H1 (cell line): ENCODE data around the gene AGBL4. TPM values are rescaled to one million over a fixed set of nuclear protein-coding genes. Genes with fewer than 3 reads are reported as not detected.

Experiments used
- CTCF ChIA-PET: fragments of 300-600 bp; sonication (Branson Sonifier 250); formaldehyde crosslinking; loops from one replicate; lab custom pipeline; 2021; ENCODE audit not compliant: partially characterized antibody; lab: Charles Lee
- POLR2A ChIA-PET: fragments of 300-600 bp; sonication (Branson Sonifier 250); formaldehyde crosslinking; loops from one replicate; lab custom pipeline; 2021; ENCODE audit warnings: inconsistent platforms; ENCODE audit not compliant: partially characterized antibody; lab: Charles Lee
- DNase-seq, 2 experiments: peaks; one replicate each; pipeline versions ENCODE4 v3.0.0 to v3.0.0-alpha.2; 2010 to 2022; ENCODE audit warnings: low spot score in 2 of 2, low read depth in 1 of 2, mixed read lengths in 1 of 2
- FAIRE-seq: peaks from 2 replicates; lab custom pipeline; 2011; peaks lifted over from hg19 to GRCh38; lab: Jason Lieb, UNC
- H2AFZ ChIP-seq: 2 replicates; pipeline ENCODE4 v1.8.1; 2012; ENCODE audit warnings: low read length, inconsistent platforms
- H2AK5ac ChIP-seq: 2 replicates; pipeline ENCODE4 v1.6.1; 2013; ENCODE audit warnings: low read depth, low read length
- H2BK120ac ChIP-seq: replicated peaks from 2 replicates; pipeline ENCODE3; 2013; ENCODE audit warnings: low read depth, low read length, inconsistent platforms
- H2BK12ac ChIP-seq: 2 replicates; pipeline ENCODE4 v1.6.1; 2013; ENCODE audit warnings: low read depth, low read length
- H2BK15ac ChIP-seq: 2 replicates; pipeline ENCODE4 v1.6.1; 2013; ENCODE audit warnings: low read length
- H2BK20ac ChIP-seq: 2 replicates; pipeline ENCODE4 v1.6.1; 2013; ENCODE audit warnings: low read length
- H2BK5ac ChIP-seq: 2 replicates; pipeline ENCODE4 v1.6.1; 2013; ENCODE audit warnings: low read depth, low read length
- H3K14ac ChIP-seq: 2 replicates; pipeline ENCODE4 v1.6.1; 2013; ENCODE audit warnings: inconsistent platforms; ENCODE audit not compliant: insufficient read length
- H3K18ac ChIP-seq: 2 replicates; pipeline ENCODE4 v1.6.1; 2013; ENCODE audit warnings: low read length; ENCODE audit errors: extremely low read depth
- H3K23ac ChIP-seq: 2 replicates; pipeline ENCODE4 v1.6.1; 2013; ENCODE audit warnings: inconsistent platforms; ENCODE audit not compliant: insufficient read length
- H3K23me2 ChIP-seq: 2 replicates; pipeline ENCODE4 v1.6.1; 2013; ENCODE audit warnings: low read depth, low read length
- H3K27ac ChIP-seq: 2 replicates; pipeline ENCODE4 v1.6.1; 2011; ENCODE audit warnings: low read depth, low read length, inconsistent platforms
- H3K27me3 ChIP-seq, 4 experiments: replicated peaks in 1 of 4; 1 replicate in 1 of 4; 2 replicates in 3 of 4; pipeline versions ENCODE4 v1.6.1 to v1.8.1; 2011 to 2013; ENCODE audit warnings: low read length in 3 of 4, mild to moderate bottlenecking in 3 of 4, inconsistent platforms in 2 of 4, mixed read lengths in 2 of 4, moderate library complexity in 1 of 4; ENCODE audit not compliant: control insufficient read depth in 3 of 4, insufficient read depth in 3 of 4; ENCODE audit errors: extremely low read depth in 1 of 4
- H3K36me3 ChIP-seq, 4 experiments: 2 replicates each; pipeline versions ENCODE4 v1.6.1 to v1.8.1; 2011 to 2013; ENCODE audit warnings: mild to moderate bottlenecking in 4 of 4, low read length in 3 of 4, moderate library complexity in 2 of 4, control low read depth in 1 of 4, inconsistent platforms in 1 of 4; ENCODE audit not compliant: insufficient read depth in 4 of 4, control insufficient read depth in 2 of 4
- H3K4ac ChIP-seq: replicated peaks from 2 replicates; pipeline ENCODE3; 2013; ENCODE audit warnings: low read length, low read depth, mixed read lengths, inconsistent platforms; ENCODE audit not compliant: insufficient read length
- H3K4me1 ChIP-seq, 4 experiments: replicated peaks in 1 of 4; 1 replicate in 1 of 4; 2 replicates in 3 of 4; pipeline versions ENCODE4 v1.6.1 to v1.8.1; 2011 to 2013; ENCODE audit warnings: low read length in 3 of 4, inconsistent platforms in 2 of 4, mixed read lengths in 1 of 4; ENCODE audit not compliant: insufficient read depth in 4 of 4, control insufficient read depth in 3 of 4
- H3K4me2 ChIP-seq, 2 experiments: 2 replicates each; pipeline versions ENCODE4 v1.6.1 to v1.8.1; 2011 to 2013; ENCODE audit warnings: low read depth in 2 of 2, low read length in 2 of 2, control low read depth in 1 of 2, inconsistent platforms in 1 of 2, mild to moderate bottlenecking in 1 of 2; ENCODE audit not compliant: insufficient read depth in 1 of 2
- H3K4me3 ChIP-seq, 4 experiments: fragments of 200-600, 300-600 bp in 1 of 4; sonication (generic), shearing (Covaris generic), sonication (Bioruptor Twin) in 1 of 4; 2 replicates each; pipeline versions ENCODE4 v1.5.1 to v1.8.1; 2011 to 2016; ENCODE audit warnings: low read length in 4 of 4, low read depth in 3 of 4, control low read depth in 2 of 4, inconsistent platforms in 2 of 4, mild to moderate bottlenecking in 2 of 4, mixed read lengths in 1 of 4, moderate library complexity in 1 of 4; ENCODE audit not compliant: insufficient read depth in 2 of 4; ENCODE audit errors: extremely low read depth in 1 of 4
- H3K56ac ChIP-seq: replicated peaks from 2 replicates; pipeline ENCODE3; 2013; ENCODE audit warnings: low read depth, mild to moderate bottlenecking, mixed read lengths, low read length, inconsistent platforms; ENCODE audit not compliant: insufficient read length
- H3K79me1 ChIP-seq: 2 replicates; pipeline ENCODE4 v1.6.1; 2013; ENCODE audit warnings: low read depth, low read length, control low read depth
- H3K79me2 ChIP-seq, 2 experiments: 2 replicates each; pipeline versions ENCODE4 v1.6.1 to v1.8.1; 2012 to 2013; ENCODE audit warnings: low read length in 2 of 2, mild to moderate bottlenecking in 2 of 2, inconsistent platforms in 1 of 2; ENCODE audit not compliant: insufficient read depth in 2 of 2, control insufficient read depth in 1 of 2
- H3K9ac ChIP-seq, 4 experiments: replicated peaks in 1 of 4; 1 replicate in 1 of 4; 2 replicates in 3 of 4; pipeline versions ENCODE4 v1.6.1 to v1.8.1; 2011 to 2013; ENCODE audit warnings: low read depth in 3 of 4, low read length in 3 of 4, control low read depth in 2 of 4, mild to moderate bottlenecking in 2 of 4, moderate library complexity in 2 of 4, inconsistent platforms in 1 of 4; ENCODE audit errors: extremely low read depth in 1 of 4
- H3K9me3 ChIP-seq, 2 experiments: 2 replicates each; pipeline versions ENCODE4 v1.6.1 to v1.8.1; 2012 to 2013; ENCODE audit warnings: mild to moderate bottlenecking in 2 of 2, moderate library complexity in 2 of 2, control low read depth in 1 of 2, inconsistent platforms in 1 of 2, low read depth in 1 of 2, low read length in 1 of 2, mixed read lengths in 1 of 2; ENCODE audit not compliant: insufficient read depth in 2 of 2
- H4K20me1 ChIP-seq, 2 experiments: replicated peaks in 1 of 2; 2 replicates each; pipeline versions ENCODE3 to v1.8.1; 2011 to 2013; ENCODE audit warnings: inconsistent platforms in 2 of 2, low read length in 2 of 2, mild to moderate bottlenecking in 1 of 2; ENCODE audit not compliant: insufficient read depth in 2 of 2, control insufficient read depth in 1 of 2
- H4K5ac ChIP-seq: 2 replicates; pipeline ENCODE4 v1.6.1; 2013; ENCODE audit warnings: low read length, low read depth, mixed read lengths, inconsistent platforms; ENCODE audit not compliant: insufficient read length
- H4K8ac ChIP-seq: 2 replicates; pipeline ENCODE4 v1.8.0; 2013; ENCODE audit warnings: mild to moderate bottlenecking, moderate library complexity, low read length, inconsistent platforms; ENCODE audit not compliant: insufficient read depth; ENCODE audit errors: extremely low read depth
- H4K91ac ChIP-seq: replicated peaks from 2 replicates; pipeline ENCODE3; 2013; ENCODE audit warnings: low read length, mixed read lengths, inconsistent platforms; ENCODE audit not compliant: insufficient read length
- ASH2L ChIP-seq: fragments of 200-600, 300-600 bp; sonication (generic); IDR thresholded peaks from one replicate; pipeline ENCODE4 v1.7.1; 2017; ENCODE audit warnings: low read length
- KDM5A ChIP-seq: fragments of 200-600 bp; IDR thresholded peaks from 2 replicates; pipeline ENCODE4 v1.7.1; 2012; ENCODE audit warnings: mild to moderate bottlenecking, low read length, inconsistent platforms, mixed read lengths
- TAF1 ChIP-seq: IDR thresholded peaks from 2 replicates; pipeline ENCODE4 v1.6.1; 2011; ENCODE audit warnings: mild to moderate bottlenecking, low read depth, low read length
- WGBS, 2 experiments: shearing (Covaris generic) in 1 of 2; methylation state at CpG; one replicate each; pipeline versions ENCODE4 v1.1.6 to v1.1.7; 2013 to 2015; ENCODE audit warnings: low lambda C conversion rate in 2 of 2, mixed read lengths in 2 of 2, inconsistent platforms in 1 of 2, low coverage in 1 of 2, missing lambda C conversion rate in 1 of 2; ENCODE audit not compliant: insufficient replicate concordance in 2 of 2, insufficient coverage in 1 of 2, insufficient read length in 1 of 2; ENCODE audit errors: extremely low coverage in 1 of 2, missing lambda C conversion rate in 1 of 2; 5-methylcytosine and 5-hydroxymethylcytosine counted together
- polyA plus RNA-seq, 7 experiments: library from polyadenylated mRNA; depleted of rRNA in 3 of 7; stranded (reverse) in 5 of 7; unstranded in 2 of 7; fragments of >200 nt in 5 of 7; fragments of 200-250 nt in 2 of 7; gene quantifications; 1 replicate in 5 of 7; 2 replicates in 1 of 7; 4 replicates in 1 of 7; pipeline versions ENCODE4 v1.2.1 to v1.2.3, GENCODE V29; 2011 to 2013; ENCODE audit warnings: missing spikeins in 2 of 7, mixed read lengths in 2 of 7
- total RNA-seq: library from RNA; stranded (reverse); fragmentation: NEBNext Ultra II Directional; extraction: Animal tissue kit (Norgen Biotek cat#: 25700); gene quantifications from 2 replicates; pipeline ENCODE4 v1.2.1, GENCODE V29; 2021

The AGBL4 gene
- total and polyA plus RNA-seq, 2 of the 8 experiments (the other 6 are each of a cell fraction or from before 2014, with no cell fraction given) = 0.41 to 0.45 TPM

DNA sequence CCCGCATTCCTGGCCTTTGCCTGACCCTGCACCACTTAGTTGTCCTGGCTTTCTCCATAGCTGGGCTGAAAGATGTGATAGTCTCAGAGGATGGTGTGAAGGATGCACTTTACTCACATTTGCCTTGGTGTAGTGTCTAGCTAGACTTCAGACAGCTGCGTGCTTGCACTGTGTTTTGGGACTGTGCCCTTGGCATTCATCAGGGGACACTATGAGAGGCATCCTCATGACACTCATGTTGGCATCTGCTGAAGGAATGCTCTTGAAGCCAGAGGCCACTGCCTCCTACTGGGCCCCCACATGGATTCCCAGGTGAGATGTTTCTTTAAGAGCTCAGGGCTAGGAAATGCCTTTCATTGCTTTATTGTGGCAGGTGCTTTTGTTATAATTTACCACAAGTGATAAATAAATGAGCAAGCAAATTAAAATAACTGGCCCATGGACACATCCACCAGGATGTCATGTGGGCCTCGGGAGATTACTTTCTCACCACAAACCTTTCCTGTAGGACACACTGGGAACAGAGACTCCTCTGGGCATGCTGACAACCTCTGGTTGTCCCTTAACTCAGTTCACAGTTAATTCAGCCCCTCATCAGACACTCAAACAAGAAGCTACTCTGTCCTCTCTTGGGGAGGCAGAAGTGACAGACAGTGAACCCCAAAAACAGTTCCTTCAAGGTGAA, 1452.3 kb downstream of the AGBL4 start:
- peaks cover 0 to 4% (median 0%) of the 10 kb centered on the region in 4 experiments; a peak in 1 of 7 replicates for H3K4me1 ChIP-seq
- FAIRE-seq = no peak
- H4K8ac ChIP-seq = no peak overlapping the region
- H2BK15ac ChIP-seq = no peak overlapping the region
- ChIA-PET CTCF (interaction anchor here (0.9 to 5.2 kb wide), 26 partner anchors 8 to 1780 kb away, joined by 3 to 91 read pairs (median 7); no protein-coding TSS in a partner anchor), POLR2A (no interaction called here)
- H2BK20ac ChIP-seq = no peak overlapping the region
- 91% methylated on average over 3 of the region's 3 CpGs; no CpG with 5 or more reads in 1 of the 2 experiments for WGBS, 2 experiments
- H4K20me1 ChIP-seq = no peaks in the 10 kb centered on the region
- H3K23ac ChIP-seq = no peak overlapping the region
- H3K4me2 ChIP-seq = no peak overlapping the region
- no peak overlapping the region for H2BK12ac ChIP-seq
- H3K27me3 ChIP-seq = no peaks in the 10 kb centered on the region
- H3K23me2 ChIP-seq = peaks cover 2% of the 10 kb centered on the region; the same call in 1 of the 2 replicates
- H3K9me3 ChIP-seq = no peaks in the 10 kb centered on the region
- no peak overlapping the region for H2BK5ac ChIP-seq
- H3K4me3 ChIP-seq = no peak overlapping the region
- no peak overlapping the region for H3K18ac ChIP-seq
- H3K79me2 ChIP-seq = no peaks in the 10 kb centered on the region
- no peak overlapping the region for H3K56ac ChIP-seq
- no peaks in the 10 kb centered on the region for H3K79me1 ChIP-seq
- no peak overlapping the region for H3K9ac ChIP-seq
- H4K91ac ChIP-seq = no peak overlapping the region
- no peak overlapping the region for H2AFZ ChIP-seq
- no peak overlapping the region for H3K14ac ChIP-seq
- no peak overlapping the region for H2AK5ac ChIP-seq
- no peak for DNase-seq
- no peak overlapping the region for H3K4ac ChIP-seq
- H2BK120ac ChIP-seq = no peak overlapping the region
- H3K36me3 ChIP-seq = no peaks in the 10 kb centered on the region
- H4K5ac ChIP-seq = no peak overlapping the region
- H3K27ac ChIP-seq = no peak overlapping the region
- TF ChIP-seq ASH2L (no peak), TAF1 (no peak), KDM5A (no peak)
